Keratinocyte (primary cell): Measurements from ENCODE around the gene UBQLN2.

ENCODE experiments used
- CTCF ChIP-seq, 3 experiments: IDR thresholded peaks in 1 of 3; conservative IDR thresholded peaks in 1 of 3; optimal IDR thresholded peaks in 1 of 3; 2 replicates in 2 of 3; 3 replicates in 1 of 3; pipeline versions ENCODE3 to v1.5.1; 2011; ENCODE audit warnings: low read length in 3 of 3, mild to moderate bottlenecking in 3 of 3, moderate library complexity in 2 of 3, control low read depth in 1 of 3, inconsistent platforms in 1 of 3; ENCODE audit not compliant: insufficient read depth in 2 of 3; ENCODE audit errors: extremely low read depth in 1 of 3
- EZH2 ChIP-seq: IDR thresholded peaks from one replicate; pipeline ENCODE4 v1.6.1; 2012; ENCODE audit warnings: inconsistent platforms, mild to moderate bottlenecking, low read length, moderate library complexity

DNA sequence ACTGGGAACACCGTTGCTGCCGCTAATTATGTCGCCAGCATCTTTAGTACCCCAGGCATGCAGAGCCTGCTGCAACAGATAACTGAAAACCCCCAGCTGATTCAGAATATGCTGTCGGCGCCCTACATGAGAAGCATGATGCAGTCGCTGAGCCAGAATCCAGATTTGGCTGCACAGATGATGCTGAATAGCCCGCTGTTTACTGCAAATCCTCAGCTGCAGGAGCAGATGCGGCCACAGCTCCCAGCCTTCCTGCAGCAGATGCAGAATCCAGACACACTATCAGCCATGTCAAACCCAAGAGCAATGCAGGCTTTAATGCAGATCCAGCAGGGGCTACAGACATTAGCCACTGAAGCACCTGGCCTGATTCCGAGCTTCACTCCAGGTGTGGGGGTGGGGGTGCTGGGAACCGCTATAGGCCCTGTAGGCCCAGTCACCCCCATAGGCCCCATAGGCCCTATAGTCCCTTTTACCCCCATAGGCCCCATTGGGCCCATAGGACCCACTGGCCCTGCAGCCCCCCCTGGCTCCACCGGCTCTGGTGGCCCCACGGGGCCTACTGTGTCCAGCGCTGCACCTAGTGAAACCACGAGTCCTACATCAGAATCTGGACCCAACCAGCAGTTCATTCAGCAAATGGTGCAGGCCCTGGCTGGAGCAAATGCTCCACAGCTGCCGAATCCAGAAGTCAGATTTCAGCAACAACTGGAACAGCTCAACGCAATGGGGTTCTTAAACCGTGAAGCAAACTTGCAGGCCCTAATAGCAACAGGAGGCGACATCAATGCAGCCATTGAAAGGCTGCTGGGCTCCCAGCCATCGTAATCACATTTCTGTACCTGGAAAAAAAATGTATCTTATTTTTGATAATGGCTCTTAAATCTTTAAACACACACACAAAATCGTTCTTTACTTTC lies 1.8 kb downstream of the UBQLN2 start:
- no peak for TF ChIP-seq CTCF (optimal IDR thresholded peaks at IDR 0.05 in 1 of 3, IDR thresholded peaks at IDR 0.05 in 1 of 3, conservative IDR thresholded peaks at IDR 0.05 in 1 of 3; ENCODE audit: extremely low read depth in 1 of 3, insufficient read depth in 2 of 3, low read length in 3 of 3)
- no peak for TF ChIP-seq EZH2
